AG10803 (cell line): ENCODE results near the gene ZNF609.
A peak's percentile ranks its signal among the peaks of the same experiment; 100 is the strongest.

Experiments
- DNase-seq: peaks from one replicate; pipeline ENCODE4 v3.0.0; 2010; ENCODE audit warnings: low read depth
- H3K4me3 ChIP-seq: 2 replicates; pipeline ENCODE4 v1.5.1; 2011; ENCODE audit warnings: mild to moderate bottlenecking, low read length, control low read depth
- CTCF ChIP-seq: conservative IDR thresholded peaks from 2 replicates; pipeline ENCODE4 v1.5.1; 2011; ENCODE audit warnings: mild to moderate bottlenecking, low read length, control low read depth, inconsistent platforms

The ZNF609 gene

GRCh38 chr15:64515196-64515595 is 54.8 kb downstream of the ZNF609 start:
- H3K4me3 ChIP-seq, result no peak overlapping the region
- no peak for DNase-seq
- no peak for TF ChIP-seq CTCF

- DNase-seq, result no peak
- H3K4me3 ChIP-seq, result no peak overlapping the region
- TF ChIP-seq CTCF, result no peak
Measured at GRCh38 chr15:64515825-64516224, 55.4 kb downstream of the ZNF609 start.

GRCh38 chr15:64519897-64520296 is 59.5 kb downstream of the ZNF609 start:
- no peak for DNase-seq

GRCh38 chr15:64521201-64521600 is 60.8 kb downstream of the ZNF609 start:
- no peak overlapping the region for H3K4me3 ChIP-seq
- no peak for TF ChIP-seq CTCF
- DNase-seq, result no peak

More at GRCh38 chr15:64519897-64520296, 59.5 kb downstream of the ZNF609 start:
- no peak overlapping the region for H3K4me3 ChIP-seq
- TF ChIP-seq CTCF, result no peak

- peak; percentile 49 for DNase-seq
- no peak overlapping the region for H3K4me3 ChIP-seq
- no peak for TF ChIP-seq CTCF
Measured at GRCh38 chr15:64521726-64522164, 61.4 kb downstream of the ZNF609 start.

- no peak for TF ChIP-seq CTCF
- DNase-seq, result no peak
- H3K4me3 ChIP-seq, result no peak overlapping the region
Measured at GRCh38 chr15:64522226-64522823, 61.9 kb downstream of the ZNF609 start.

- no peak overlapping the region for H3K4me3 ChIP-seq
- TF ChIP-seq CTCF, result no peak
- no peak for DNase-seq
Measured at GRCh38 chr15:64523240-64523639, 62.9 kb downstream of the ZNF609 start.
